ENCODE data around the gene WDSUB1.
A peak's percentile ranks its signal among the peaks of the same experiment; 100 is the strongest.

The WDSUB1 gene

GRCh38 chr2:159285929-159286708 is at the start of gene WDSUB1:
Gene WDSUB1 (minus strand): TSS chr2:159286703. CDS start chr2:159283069, 3,634 bp downstream.
- Histone ChIP-seq H3K27me3 (ENCODE audit: insufficient read depth, low read depth) (no peaks in the 10 kb centered on the region), H3K4me3 (IDR thresholded peaks at IDR 0.05; ENCODE audit: insufficient read depth, low read depth, low read length) (peak within 1 kb of the TSS; percentile 55), H2AFZ (ENCODE audit: low read depth) (peak within 1 kb of the TSS; percentile 83), H4K20me1 (ENCODE audit: insufficient read depth) (no peaks in the 10 kb centered on the region), H3K4me1 (ENCODE audit: low read depth, poor library complexity, severe bottlenecking) (peaks cover 47% of the 10 kb centered on the region), H3K9ac (peak within 1 kb of the TSS; percentile 80), H3K27ac (peak within 1 kb of the TSS; percentile 66), H3K79me2 (ENCODE audit: insufficient read depth, low read depth) (peaks cover 6% of the 10 kb centered on the region; the same call in 1 of the 2 replicates), H3K36me3 (ENCODE audit: insufficient read depth) (no peaks in the 10 kb centered on the region), H3K4me2 (peak within 1 kb of the TSS; percentile 92)
- TF ChIP-seq CTCF (conservative IDR thresholded peaks at IDR 0.05; ENCODE audit: low read depth, low read length), result no peak

GRCh38 chr2:159326569-159327255 is 40.2 kb upstream of the WDSUB1 start:
- H3K79me2 ChIP-seq (ENCODE audit: insufficient read depth, low read depth), result no peaks in the 10 kb centered on the region
- H3K27ac ChIP-seq, result no peak overlapping the region
- TF ChIP-seq CTCF (conservative IDR thresholded peaks at IDR 0.05; ENCODE audit: low read depth, low read length), result no peak
- no peaks in the 10 kb centered on the region for H4K20me1 ChIP-seq (ENCODE audit: insufficient read depth)
- no peak overlapping the region for H2AFZ ChIP-seq (ENCODE audit: low read depth)
- no peak overlapping the region for H3K9ac ChIP-seq
- no peaks in the 10 kb centered on the region for H3K27me3 ChIP-seq (ENCODE audit: insufficient read depth, low read depth)
- H3K4me2 ChIP-seq, result no peak overlapping the region
- peaks cover 6% of the 10 kb centered on the region for H3K4me1 ChIP-seq (ENCODE audit: low read depth, poor library complexity, severe bottlenecking)
- H3K36me3 ChIP-seq (ENCODE audit: insufficient read depth), result no peaks in the 10 kb centered on the region
- no peak overlapping the region for H3K4me3 ChIP-seq (IDR thresholded peaks at IDR 0.05; ENCODE audit: insufficient read depth, low read depth, low read length)

- Histone ChIP-seq H3K79me2 (ENCODE audit: insufficient read depth, low read depth) (no peaks in the 10 kb centered on the region), H3K9ac (no peak overlapping the region), H3K27me3 (ENCODE audit: insufficient read depth, low read depth) (no peaks in the 10 kb centered on the region), H3K4me2 (no peak overlapping the region), H3K27ac (no peak overlapping the region), H3K36me3 (ENCODE audit: insufficient read depth) (no peaks in the 10 kb centered on the region), H3K4me1 (ENCODE audit: low read depth, poor library complexity, severe bottlenecking) (peaks cover 6% of the 10 kb centered on the region), H3K4me3 (IDR thresholded peaks at IDR 0.05; ENCODE audit: insufficient read depth, low read depth, low read length) (no peak overlapping the region), H4K20me1 (ENCODE audit: insufficient read depth) (no peaks in the 10 kb centered on the region), H2AFZ (ENCODE audit: low read depth) (no peak overlapping the region)
- no peak for TF ChIP-seq CTCF (conservative IDR thresholded peaks at IDR 0.05; ENCODE audit: low read depth, low read length)
Measured at GRCh38 chr2:159322419-159322818, 35.9 kb upstream of the WDSUB1 start.

GRCh38 chr2:159317392-159318088 is 31.0 kb upstream of the WDSUB1 start:
- H3K4me1 ChIP-seq (ENCODE audit: low read depth, poor library complexity, severe bottlenecking), result no peaks in the 10 kb centered on the region
- H2AFZ ChIP-seq (ENCODE audit: low read depth), result no peak overlapping the region
- no peak overlapping the region for H3K9ac ChIP-seq
- TF ChIP-seq CTCF (conservative IDR thresholded peaks at IDR 0.05; ENCODE audit: low read depth, low read length), result no peak
- no peaks in the 10 kb centered on the region for H3K27me3 ChIP-seq (ENCODE audit: insufficient read depth, low read depth)
- no peaks in the 10 kb centered on the region for H3K36me3 ChIP-seq (ENCODE audit: insufficient read depth)
- no peaks in the 10 kb centered on the region for H4K20me1 ChIP-seq (ENCODE audit: insufficient read depth)
- no peaks in the 10 kb centered on the region for H3K79me2 ChIP-seq (ENCODE audit: insufficient read depth, low read depth)
- no peak overlapping the region for H3K4me2 ChIP-seq
- H3K27ac ChIP-seq, result no peak overlapping the region
- no peak overlapping the region for H3K4me3 ChIP-seq (IDR thresholded peaks at IDR 0.05; ENCODE audit: insufficient read depth, low read depth, low read length)
